Body of pancreas (tissue), 4 donors: ENCODE measurements around the gene EGFL7. TPM values are rescaled to one million over a fixed set of nuclear protein-coding genes. Genes with fewer than 3 reads are reported as not detected.

Experiments used
- ATAC-seq: fragments of 150-250 bp; one replicate; pipeline ENCODE4 v1.9.1; 2016
- DNase-seq, 4 donors: peaks; one replicate each; pipeline ENCODE4 v3.0.0-alpha.2; 2019
- H3K27ac ChIP-seq, 4 donors: fragments of 200-600 bp; sonication (generic); 1 replicate in 3 of 4; 2 replicates in 1 of 4; pipeline versions ENCODE4 v1.5.1 to v1.6.1; 2016 to 2019; ENCODE audit warnings: mild to moderate bottlenecking in 1 of 4, mixed read lengths in 1 of 4, moderate library complexity in 1 of 4
- H3K27me3 ChIP-seq, 2 donors: fragments of 200-600 bp; sonication (generic); one replicate each; pipeline ENCODE4 v1.6.0; 2016; ENCODE audit warnings: mild to moderate bottlenecking in 1 of 2
- H3K36me3 ChIP-seq, 2 donors: fragments of 200-600 bp; sonication (generic); replicated peaks in 1 of 2; 2 replicates each; pipeline ENCODE4 v1.5.1; 2016; ENCODE audit warnings: low read depth in 2 of 2; ENCODE audit not compliant: insufficient read depth in 1 of 2
- H3K4me1 ChIP-seq: fragments of 200-600 bp; sonication (generic); one replicate; pipeline ENCODE4 v1.6.0; 2016
- H3K4me3 ChIP-seq, 2 donors: fragments of 200-600 bp; sonication (generic); 1 replicate in 1 of 2; 2 replicates in 1 of 2; pipeline ENCODE4 v1.5.1; 2016 to 2019
- H3K9me3 ChIP-seq, 3 donors: fragments of 200-600 bp; sonication (generic); 1 replicate in 2 of 3; 2 replicates in 1 of 3; pipeline ENCODE4 v1.5.1; 2016
- CTCF ChIP-seq, 7 experiments: fragments of 450-650 bp in 4 of 7; fragments of 200-600 bp in 3 of 7; sonication (generic) in 3 of 7; IDR thresholded peaks; one replicate each; pipeline ENCODE4 v1.5.1; 2016 to 2019; ENCODE audit warnings: antibody characterized with exemption in 7 of 7
- POLR2A ChIP-seq, 3 donors: fragments of 450-650 bp; IDR thresholded peaks; one replicate each; pipeline ENCODE4 v1.6.1; 2016; ENCODE audit warnings: antibody characterized with exemption in 3 of 3, mild to moderate bottlenecking in 2 of 3
- WGBS, 2 donors: methylation state at CpG; one replicate each; pipeline ENCODE4 v1.1.5; 2017; 5-methylcytosine and 5-hydroxymethylcytosine counted together
- intact Hi-C: fragments of 100-400 bp; cut with DNase I; formaldehyde crosslinking; loops from one replicate; pipeline ENCODE4 v1.15.1; 2023
- total RNA-seq, 2 donors: library from RNA; depleted of rRNA; stranded (reverse); fragments of >200 nt; gene quantifications; one replicate each; pipeline ENCODE4 v1.1.0, GENCODE V29; 2016

EGFL7 gene
- total RNA-seq, 2 donors from 2014 or later = 14.8 to 47.0 TPM

- intact Hi-C loops = no loop called here
- H3K27ac ChIP-seq = no peak overlapping the region
- ATAC-seq = no peak
- no peaks in the 10 kb centered on the region for H3K27me3 ChIP-seq
- H3K4me1 ChIP-seq = peaks cover 30% of the 10 kb centered on the region
- H3K4me3 ChIP-seq = no peak overlapping the region
- TF ChIP-seq POLR2A (IDR thresholded peaks at IDR 0.05) = no peak
- TF ChIP-seq CTCF (IDR thresholded peaks at IDR 0.05) = no peak
- H3K9me3 ChIP-seq = no peaks in the 10 kb centered on the region
- 84% methylated on average over 7 to 8 of the region's 10 CpGs for WGBS, 2 donors
- DNase-seq = no peak
- H3K36me3 ChIP-seq = no peaks in the 10 kb centered on the region
Observed at GRCh38 chr9:136621734-136622093, 41.0 kb upstream of the EGFL7 start.

DNA sequence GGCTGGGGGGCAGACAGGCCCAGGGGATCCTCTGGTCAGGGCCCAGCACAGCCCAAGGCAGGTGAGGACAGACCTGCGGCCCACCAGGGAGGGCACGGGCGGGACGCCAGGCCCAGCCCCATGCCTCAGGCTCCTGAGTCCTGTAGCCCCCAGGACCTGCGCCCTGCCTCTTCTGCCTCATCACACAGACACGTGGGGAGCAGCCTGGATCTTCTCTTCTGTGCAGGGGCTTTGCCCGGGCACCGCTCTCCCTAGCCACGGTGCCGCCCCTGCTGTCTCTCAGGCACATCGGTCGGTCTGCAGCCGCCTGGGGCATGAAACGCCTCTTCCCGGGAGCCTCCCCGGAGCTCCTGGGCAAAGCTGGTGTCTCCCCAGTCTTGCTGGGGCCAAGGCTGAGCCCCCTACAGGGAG lies 40.2 kb upstream of the EGFL7 start:
- intact Hi-C loops = no loop called here
- no peaks in the 10 kb centered on the region for H3K27me3 ChIP-seq
- no peaks in the 10 kb centered on the region for H3K36me3 ChIP-seq
- 89 to 90% methylated on average over 4 to 16 of the region's 16 CpGs for WGBS, 2 donors
- DNase-seq = no peak
- TF ChIP-seq CTCF (IDR thresholded peaks at IDR 0.05) (no peak), POLR2A (IDR thresholded peaks at IDR 0.05) (no peak)
- no peaks in the 10 kb centered on the region for H3K9me3 ChIP-seq
- no peak overlapping the region for H3K27ac ChIP-seq
- ATAC-seq = no peak
- peaks cover 38% of the 10 kb centered on the region for H3K4me1 ChIP-seq
- H3K4me3 ChIP-seq = no peak overlapping the region

DNA sequence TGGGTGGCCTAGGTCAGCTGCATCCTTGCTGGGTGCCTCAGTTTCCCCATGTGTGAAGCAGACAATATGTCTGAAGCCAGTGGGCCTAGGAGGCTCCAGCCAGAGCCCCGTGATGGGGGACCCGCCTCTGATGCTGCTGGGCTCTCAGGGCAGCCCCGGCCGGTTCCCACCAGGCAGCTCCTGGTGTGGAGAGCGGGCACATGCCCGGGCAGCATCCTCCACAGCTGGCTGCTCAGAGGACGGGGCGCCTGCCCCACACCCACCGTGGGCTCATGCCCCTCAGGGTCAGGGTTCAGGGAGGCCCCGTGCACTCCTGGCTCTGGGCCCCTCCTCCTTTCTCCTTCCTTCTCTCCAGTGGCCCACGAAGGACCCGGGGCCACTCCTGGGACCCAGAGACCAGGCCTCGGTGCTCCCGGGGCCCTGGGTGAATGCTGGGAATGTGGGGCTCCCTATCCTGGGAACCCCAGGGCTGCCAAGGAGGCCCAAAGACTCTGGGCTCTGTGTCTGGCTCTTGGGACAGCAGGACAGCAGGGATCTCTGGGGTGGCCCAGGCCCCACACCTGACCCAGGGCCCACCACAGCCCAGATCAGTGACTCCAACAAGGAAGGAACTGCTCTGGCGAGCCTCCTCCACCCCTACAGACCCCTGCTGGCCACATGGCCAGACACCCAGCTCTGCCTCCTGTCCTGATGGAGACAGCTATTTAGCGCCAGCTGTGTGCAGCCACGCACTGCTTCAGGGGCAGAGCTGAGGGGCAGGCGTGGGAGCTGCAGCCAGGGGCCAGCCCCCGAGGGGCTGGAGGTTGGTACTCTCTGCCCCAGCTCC lies 39.5 kb upstream of the EGFL7 start:
- TF ChIP-seq CTCF (IDR thresholded peaks at IDR 0.05) = no peak
- TF ChIP-seq POLR2A (IDR thresholded peaks at IDR 0.05) = no peak
- WGBS, 2 donors = 87% methylated on average over 17 of the region's 19 CpGs; no CpG with 5 or more reads in 1 of the 2 donors
- no peak overlapping the region for H3K4me3 ChIP-seq
- H3K36me3 ChIP-seq = no peaks in the 10 kb centered on the region
- H3K4me1 ChIP-seq = peaks cover 45% of the 10 kb centered on the region
- no peaks in the 10 kb centered on the region for H3K27me3 ChIP-seq
- no peaks in the 10 kb centered on the region for H3K9me3 ChIP-seq
- DNase-seq (no peak), ATAC-seq (no peak)
- intact Hi-C loops = no loop called here
- no peak overlapping the region for H3K27ac ChIP-seq

GRCh38 chr9:136623842-136624183 lies 38.9 kb upstream of the EGFL7 start:
- DNase-seq = no peak
- no peak overlapping the region for H3K27ac ChIP-seq
- WGBS, 2 donors = 61 to 66% methylated on average over 6 to 13 of the region's 13 CpGs
- no peaks in the 10 kb centered on the region for H3K36me3 ChIP-seq
- no peak overlapping the region for H3K4me3 ChIP-seq
- no peaks in the 10 kb centered on the region for H3K9me3 ChIP-seq
- no peaks in the 10 kb centered on the region for H3K27me3 ChIP-seq
- no peak for ATAC-seq
- peaks cover 51% of the 10 kb centered on the region for H3K4me1 ChIP-seq
- intact Hi-C loops = no loop called here
- TF ChIP-seq CTCF (IDR thresholded peaks at IDR 0.05) = no peak
- no peak for TF ChIP-seq POLR2A (IDR thresholded peaks at IDR 0.05)
